Adrenal gland (tissue), 12 donors: Measurements from ENCODE around the gene FARS2. TPM values are rescaled to one million over a fixed set of nuclear protein-coding genes. Genes with fewer than 3 reads are reported as not detected.
A peak's percentile ranks its signal among the peaks of the same experiment; 100 is the strongest.
"Not testable (repeated sequence)": the region's sequence is repeated elsewhere in the genome, so short reads cannot be mapped to it uniquely, and the experiment has no call there.

ENCODE experiments used
- DNase-seq, 7 donors: peaks; one replicate each; pipeline ENCODE4 v3.0.0-alpha.2; 2019 to 2020
- H3K27ac ChIP-seq, 5 donors: fragments of 200-600 bp; sonication (generic) in 4 of 5; 1 replicate in 3 of 5; 2 replicates in 2 of 5; pipeline versions ENCODE4 v1.5.1 to v1.8.0; 2016 to 2020; ENCODE audit warnings: mild to moderate bottlenecking in 1 of 5
- H3K27me3 ChIP-seq: fragments of 200-600 bp; 2 replicates; pipeline ENCODE4 v1.8.0; 2021
- H3K36me3 ChIP-seq, 2 donors: fragments of 200-600 bp; replicated peaks in 1 of 2; 1 replicate in 1 of 2; 2 replicates in 1 of 2; pipeline versions ENCODE4 v1.5.1 to v1.8.0; 2018 to 2022
- H3K4me1 ChIP-seq, 2 donors: fragments of 200-600 bp; replicated peaks in 1 of 2; 1 replicate in 1 of 2; 2 replicates in 1 of 2; pipeline versions ENCODE4 v1.5.1 to v1.8.0; 2018 to 2021
- H3K4me3 ChIP-seq, 4 donors: fragments of 200-600 bp; sonication (generic) in 3 of 4; one replicate each; pipeline ENCODE4 v1.5.1; 2016 to 2018
- H3K9me3 ChIP-seq, 3 donors: fragments of 200-600 bp; sonication (generic) in 1 of 3; replicated peaks in 1 of 3; 1 replicate in 2 of 3; 2 replicates in 1 of 3; pipeline versions ENCODE4 v1.5.1 to v1.8.0; 2016 to 2021
- CTCF ChIP-seq, 6 experiments: fragments of 450-650 bp in 4 of 6; fragments of 200-600 bp in 2 of 6; sonication (generic) in 1 of 6; IDR thresholded peaks; 1 replicate in 5 of 6; 2 replicates in 1 of 6; pipeline versions ENCODE4 v1.5.1 to v1.8.0; 2016 to 2021; ENCODE audit warnings: antibody characterized with exemption in 6 of 6, mild to moderate bottlenecking in 2 of 6, moderate library complexity in 1 of 6
- POLR2A ChIP-seq, 2 donors: fragments of 450-650 bp; IDR thresholded peaks; one replicate each; pipeline ENCODE4 v1.6.1; 2017; ENCODE audit warnings: antibody characterized with exemption in 2 of 2, mild to moderate bottlenecking in 2 of 2, moderate library complexity in 1 of 2
- WGBS, 4 donors: extraction: QIAGEN DNeasy Blood & Tissue Kit in 2 of 4; methylation state at CpG; one replicate each; pipeline versions ENCODE4 v1.1.5 to v1.1.7; 2013 to 2017; 5-methylcytosine and 5-hydroxymethylcytosine counted together
- intact Hi-C, 2 donors: fragments of 100-400 bp; cut with DNase I; formaldehyde crosslinking; loops; one replicate each; pipeline versions ENCODE4 v1.14.1 to v1.15.0; 2022 to 2023
- polyA plus RNA-seq, 3 donors: library from polyadenylated mRNA; stranded (reverse); fragments of 200-250 nt in 2 of 3; fragments of 350-450 nt in 1 of 3; fragmentation: Illumina TruSeq in 1 of 3; extraction: RNeasy Lipid Tissue Mini Kit (QIAGEN cat#74804) in 1 of 3; gene quantifications; one replicate each; pipeline ENCODE4 v1.2.3, GENCODE V29; 2013 to 2014
- total RNA-seq, 9 donors: library from RNA; depleted of rRNA in 4 of 9; stranded (reverse); fragments of >200 nt in 4 of 9; fragments of 120-200 nt in 1 of 9; fragmentation: NEBNext Ultra II Directional in 1 of 9; extraction: Animal tissue kit (Norgen Biotek cat#: 25700) in 1 of 9; gene quantifications; one replicate each; pipeline versions ENCODE4 v1.1.0 to v1.2.4, GENCODE V29; 2013 to 2023
- donor health status: healthy with polysubstance abuse.
- donor health status: Bipolar disorder and iron deficiency.
- donor health status: DM: yes; HTN: yes; CAD: no.
- donor health status: DM: no; HTN: no; CAD: no.
- donor health status: DM: no; HTN: no; CAD: no.
- donor health status: DM: yes; HTN: yes; CAD: no.

The FARS2 gene
- total and polyA plus RNA-seq, 12 donors = 7.2 to 55.2 (median 19.8) TPM

DNA sequence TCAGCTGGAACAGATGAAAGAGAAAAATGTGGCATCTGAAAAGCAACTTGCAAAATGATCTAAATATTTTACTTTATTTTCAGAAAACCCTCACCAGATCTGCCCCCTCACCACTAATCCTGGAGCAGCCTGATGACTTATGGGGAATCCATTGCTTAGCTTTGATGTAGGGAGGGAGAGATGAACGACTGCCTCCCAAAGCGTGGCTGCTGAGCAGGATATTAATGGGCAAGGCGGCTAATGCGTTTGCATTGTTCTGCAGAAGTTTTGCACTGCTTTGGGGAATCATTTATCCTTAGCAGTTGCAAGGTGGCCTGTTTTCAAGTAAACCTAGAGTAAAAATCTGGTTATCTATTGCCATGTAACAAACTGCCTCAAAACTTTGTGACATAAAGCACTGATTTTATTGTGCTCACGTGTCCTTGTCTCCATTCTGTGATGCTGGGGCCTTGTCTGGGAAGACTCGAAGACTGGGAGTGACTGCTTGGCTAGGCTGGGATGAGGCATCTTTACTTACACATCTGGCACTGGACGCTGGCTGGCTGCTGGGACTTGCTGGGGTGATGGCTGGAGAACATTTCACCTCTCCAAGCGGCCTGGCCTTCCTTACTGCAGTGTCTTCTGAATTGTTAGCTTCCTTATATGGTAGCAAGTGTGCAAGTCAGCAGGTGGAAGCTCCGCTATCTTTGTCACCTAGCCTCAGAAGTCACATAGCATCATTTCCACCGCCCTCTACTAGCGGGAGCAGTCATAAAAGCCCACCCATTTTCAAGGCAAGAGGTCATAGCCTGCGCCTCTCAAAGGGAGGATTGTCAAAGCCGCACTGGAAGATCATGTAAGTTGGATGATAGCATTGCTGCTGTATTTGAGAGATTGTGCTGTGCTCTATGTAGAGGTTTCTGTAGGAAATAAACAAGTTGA, 432.2 kb downstream of the FARS2 start:
- WGBS, 4 donors = 89 to 92% (median 90%) methylated on average over 13 of the region's 13 CpGs
- no peaks in the 10 kb centered on the region for H3K36me3 ChIP-seq
- no peak overlapping the region for H3K27ac ChIP-seq
- no peaks in the 10 kb centered on the region for H3K4me1 ChIP-seq
- no peak for DNase-seq
- no peak overlapping the region for H3K4me3 ChIP-seq
- intact Hi-C loops = no loop called here
- no peaks in the 10 kb centered on the region for H3K9me3 ChIP-seq
- TF ChIP-seq CTCF (IDR thresholded peaks at IDR 0.05) (no peak), POLR2A (IDR thresholded peaks at IDR 0.05) (no peak)
- no peaks in the 10 kb centered on the region for H3K27me3 ChIP-seq

DNA sequence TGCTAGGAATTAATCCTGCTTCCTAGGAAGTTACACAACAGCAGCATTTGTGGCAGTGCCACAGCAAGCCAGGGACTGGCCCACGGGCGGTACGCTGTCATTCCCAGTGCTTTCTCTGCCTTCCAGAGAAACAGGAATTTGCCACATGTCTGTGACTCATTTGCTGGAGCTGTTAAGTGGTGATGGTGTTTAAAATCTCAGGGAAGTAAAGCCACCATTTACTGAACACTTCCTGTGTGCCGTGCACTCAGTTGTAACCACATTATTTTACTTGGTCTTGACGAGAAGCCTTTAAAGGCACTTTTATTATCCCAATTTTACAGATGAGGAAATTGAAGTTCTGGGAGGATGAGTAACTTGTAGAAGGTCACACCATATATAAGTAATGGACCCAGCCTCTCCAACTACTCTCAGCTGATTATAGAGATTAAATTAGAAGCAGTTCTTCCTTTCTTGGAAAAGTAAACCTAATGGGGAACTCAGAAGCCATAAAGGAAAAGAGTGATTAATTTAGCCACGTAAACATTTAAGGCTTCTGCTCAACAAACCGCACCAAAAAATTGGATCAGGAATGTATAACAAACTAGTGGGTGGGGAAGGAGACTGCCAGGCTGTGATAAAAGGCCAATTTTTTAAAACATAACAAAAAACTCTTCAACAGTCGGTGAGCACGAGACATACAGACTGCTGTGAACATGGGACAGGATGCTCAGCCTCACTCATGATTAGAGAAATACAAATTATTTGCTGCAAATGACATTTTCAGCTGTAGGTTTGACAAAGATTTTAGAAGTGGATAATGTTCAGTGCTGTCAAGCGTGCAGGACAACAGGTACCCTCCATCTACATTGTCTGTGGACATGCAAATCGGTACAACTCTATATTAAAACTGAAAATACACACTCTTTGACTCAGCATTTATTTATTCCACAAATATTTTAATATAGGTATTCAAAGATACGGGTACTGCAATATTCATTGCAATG, 434.2 kb downstream of the FARS2 start:
- Histone ChIP-seq H3K9me3 (no peaks in the 10 kb centered on the region), H3K36me3 (no peaks in the 10 kb centered on the region), H3K4me3 (no peak overlapping the region), H3K27me3 (no peaks in the 10 kb centered on the region), H3K4me1 (no peaks in the 10 kb centered on the region), H3K27ac (peak overlapping the region in 1 of 5 donors; percentile 52)
- TF ChIP-seq POLR2A (IDR thresholded peaks at IDR 0.05) (no peak), CTCF (IDR thresholded peaks at IDR 0.05) (no peak)
- intact Hi-C loops = no loop called here
- peak in 1 of 7 donors; percentile 6 for DNase-seq
- WGBS, 4 donors = 76 to 80% (median 78%) methylated on average over 11 to 12 of the region's 12 CpGs

GRCh38 chr6:5697508-5697907, 436.2 kb downstream of the FARS2 start:
- no peaks in the 10 kb centered on the region for H3K27me3 ChIP-seq
- H3K27ac ChIP-seq = no peak overlapping the region
- intact Hi-C loops = no loop called here
- no peaks in the 10 kb centered on the region for H3K36me3 ChIP-seq
- no peaks in the 10 kb centered on the region for H3K9me3 ChIP-seq
- DNase-seq = no peak
- TF ChIP-seq POLR2A (IDR thresholded peaks at IDR 0.05) = no peak
- no peak for TF ChIP-seq CTCF (IDR thresholded peaks at IDR 0.05)
- H3K4me3 ChIP-seq = no peak overlapping the region
- H3K4me1 ChIP-seq = no peaks in the 10 kb centered on the region

DNA sequence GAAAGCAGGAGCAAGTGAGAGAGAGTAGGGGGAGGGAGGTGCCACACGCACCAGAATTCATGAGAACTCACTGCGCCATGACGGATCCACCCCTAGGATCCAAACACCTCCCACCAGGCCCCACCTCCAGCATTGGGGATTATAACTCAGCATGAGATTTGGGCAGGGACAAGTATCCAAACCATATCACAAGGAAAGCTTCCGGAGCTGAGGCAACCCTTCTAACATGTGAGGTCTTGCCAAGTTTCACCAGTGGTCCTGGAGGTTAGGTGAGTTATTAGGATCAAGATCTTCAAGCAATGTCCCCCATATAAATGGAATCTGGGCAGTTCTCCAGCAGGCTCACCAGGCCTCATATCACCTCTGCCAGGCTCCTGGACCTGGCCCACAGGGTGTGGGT, 437.0 kb downstream of the FARS2 start:
- Histone ChIP-seq H3K4me3 (no peak overlapping the region), H3K27me3 (no peaks in the 10 kb centered on the region), H3K27ac (no peak overlapping the region), H3K9me3 (no peaks in the 10 kb centered on the region), H3K4me1 (no peaks in the 10 kb centered on the region), H3K36me3 (no peaks in the 10 kb centered on the region)
- 97 to 100% (median 99%) methylated on average over 4 of the region's 4 CpGs for WGBS, 4 donors
- intact Hi-C loops = no loop called here
- TF ChIP-seq CTCF (IDR thresholded peaks at IDR 0.05) (no peak), POLR2A (IDR thresholded peaks at IDR 0.05) (no peak)
- DNase-seq = no peak

DNA sequence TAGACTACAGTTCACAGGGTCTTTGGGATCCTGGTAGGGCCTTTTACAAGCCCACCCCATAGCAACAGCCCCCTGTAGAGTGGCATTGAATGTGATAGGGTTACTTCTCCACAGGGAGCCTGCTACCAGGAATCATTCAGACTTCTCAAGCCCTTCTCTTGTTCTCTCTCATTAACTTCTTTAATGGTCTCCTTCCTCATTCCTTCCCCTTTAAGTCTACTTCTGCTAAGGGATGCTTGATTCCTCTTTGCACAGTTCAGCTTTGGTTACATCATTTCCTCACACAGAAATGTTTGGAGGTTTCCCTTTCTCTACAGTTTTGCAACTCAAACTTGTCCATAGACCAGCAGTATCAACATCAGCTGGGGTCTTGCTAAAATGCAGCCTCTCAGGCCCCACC, 437.8 kb downstream of the FARS2 start:
- H3K27me3 ChIP-seq, H3K4me3 ChIP-seq, H3K9me3 ChIP-seq, intact Hi-C loops, H3K36me3 ChIP-seq, DNase-seq, H3K4me1 ChIP-seq: not testable (repeated sequence)
- H3K27ac ChIP-seq = peak overlapping the region in 1 of 5 donors; percentile 19
